T47D (cell line): Measurements from ENCODE around the gene RHO.
"Not testable (repeated sequence)": the region's sequence is repeated elsewhere in the genome, so short reads cannot be mapped to it uniquely, and the experiment has no call there.

Experiments used
- DNase-seq, 2 experiments: peaks; one replicate each; pipeline versions ENCODE4 v3.0.0 to v3.0.0-alpha.2; 2011 to 2012; ENCODE audit warnings: low read depth in 1 of 2, low spot score in 1 of 2
- JUND ChIP-seq: IDR thresholded peaks from 2 replicates; pipeline ENCODE4 v1.6.1; 2012; ENCODE audit warnings: low read depth
- in situ Hi-C: cut with HindIII; loops from 2 replicates; pipeline ENCODE4 v1.10.0; 2016; ENCODE audit warnings: low sequenced_read_pairs, low pct_unique_long_range_greater_than_20kb

The RHO gene

DNA sequence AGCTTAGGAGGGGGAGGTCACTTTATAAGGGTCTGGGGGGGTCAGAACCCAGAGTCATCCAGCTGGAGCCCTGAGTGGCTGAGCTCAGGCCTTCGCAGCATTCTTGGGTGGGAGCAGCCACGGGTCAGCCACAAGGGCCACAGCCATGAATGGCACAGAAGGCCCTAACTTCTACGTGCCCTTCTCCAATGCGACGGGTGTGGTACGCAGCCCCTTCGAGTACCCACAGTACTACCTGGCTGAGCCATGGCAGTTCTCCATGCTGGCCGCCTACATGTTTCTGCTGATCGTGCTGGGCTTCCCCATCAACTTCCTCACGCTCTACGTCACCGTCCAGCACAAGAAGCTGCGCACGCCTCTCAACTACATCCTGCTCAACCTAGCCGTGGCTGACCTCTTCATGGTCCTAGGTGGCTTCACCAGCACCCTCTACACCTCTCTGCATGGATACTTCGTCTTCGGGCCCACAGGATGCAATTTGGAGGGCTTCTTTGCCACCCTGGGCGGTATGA lies at the start of gene RHO:
RHO (plus strand) TSS at position 51 of the 512 bp plus-strand sequence; CDS start at position 146, 95 bp downstream.
- no peak for TF ChIP-seq JUND
- DNase-seq: no peak
- in situ Hi-C loops: no loop called here

DNA sequence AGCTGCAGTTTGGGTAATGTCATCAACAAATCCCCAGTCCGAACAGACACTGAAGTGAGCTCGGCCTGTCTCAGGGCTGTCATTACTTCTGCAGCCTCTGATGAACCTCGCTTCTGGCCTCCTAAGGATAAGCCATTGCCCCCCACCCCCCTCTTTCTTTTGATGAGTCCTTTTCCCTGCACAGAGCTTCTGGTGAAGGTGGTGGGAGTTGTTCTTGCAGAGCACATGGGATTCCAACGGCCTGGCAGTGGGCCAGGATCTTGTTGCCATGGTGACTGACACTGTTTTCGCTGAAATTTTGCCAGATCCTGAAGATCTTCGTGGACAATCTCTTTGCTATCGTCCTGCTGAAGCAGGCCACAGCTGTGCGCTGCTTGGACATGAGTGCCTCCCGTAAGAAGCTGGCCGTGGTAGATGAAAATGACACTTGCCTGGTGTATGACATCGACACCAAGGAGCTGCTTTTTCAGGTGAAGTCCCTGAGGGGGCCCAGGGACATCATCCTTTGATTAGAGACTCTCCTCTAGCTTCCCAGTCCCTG lies 47.1 kb upstream of the RHO start:
- in situ Hi-C loops, DNase-seq: not testable (repeated sequence)

DNA sequence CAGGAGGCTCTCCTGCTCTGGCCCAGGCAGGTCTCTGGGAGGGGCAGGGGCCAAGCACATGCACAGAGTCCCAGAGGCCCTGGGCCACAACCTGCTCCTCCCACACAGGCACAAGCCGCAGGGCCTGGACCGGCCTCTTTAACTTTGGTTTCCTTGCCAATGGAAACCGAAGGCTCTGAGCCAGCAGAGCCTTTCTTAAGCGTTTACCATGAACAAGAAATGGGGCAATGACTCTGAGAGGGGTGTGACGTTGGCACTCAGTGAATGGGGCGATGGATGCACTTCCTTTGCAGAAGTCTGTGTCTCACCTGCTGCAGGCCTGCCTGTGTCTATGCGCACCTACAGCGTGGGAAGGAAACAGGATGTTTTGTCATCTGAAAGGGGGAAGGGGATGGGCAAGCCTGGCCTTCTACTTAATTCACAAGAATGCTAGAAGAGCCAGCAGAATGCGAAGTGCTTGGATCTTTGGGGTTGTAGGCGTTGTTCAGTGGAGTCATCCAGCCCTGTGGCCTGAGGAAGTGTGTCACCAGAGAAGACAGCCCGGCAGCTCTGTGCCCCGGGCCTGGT lies 46.6 kb upstream of the RHO start:
- in situ Hi-C loops: no loop called here
- no peak for TF ChIP-seq JUND
- peak in 1 of 2 experiments; percentile 57 for DNase-seq

DNA sequence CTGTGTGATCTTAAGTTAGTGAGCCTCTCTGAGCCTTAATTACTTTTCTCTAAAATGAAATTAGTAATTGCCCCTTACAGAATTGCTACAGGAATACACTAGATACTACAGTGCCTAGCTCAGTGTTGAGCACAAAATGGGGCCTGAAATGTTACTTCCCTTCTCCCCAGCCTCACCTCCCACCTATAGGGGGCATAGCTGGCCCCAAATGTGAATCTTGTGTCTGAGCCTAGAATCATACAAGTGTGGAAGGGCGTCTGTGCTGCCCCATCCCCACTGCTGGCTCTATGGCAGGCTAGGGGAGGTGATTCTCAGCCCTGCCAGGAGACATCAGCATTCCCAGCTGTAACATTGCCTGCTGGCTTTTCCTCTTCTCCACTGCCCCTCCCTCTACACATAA lies 45.7 kb upstream of the RHO start:
- no peak for TF ChIP-seq JUND
- in situ Hi-C loops: no loop called here
- DNase-seq: no peak

DNA sequence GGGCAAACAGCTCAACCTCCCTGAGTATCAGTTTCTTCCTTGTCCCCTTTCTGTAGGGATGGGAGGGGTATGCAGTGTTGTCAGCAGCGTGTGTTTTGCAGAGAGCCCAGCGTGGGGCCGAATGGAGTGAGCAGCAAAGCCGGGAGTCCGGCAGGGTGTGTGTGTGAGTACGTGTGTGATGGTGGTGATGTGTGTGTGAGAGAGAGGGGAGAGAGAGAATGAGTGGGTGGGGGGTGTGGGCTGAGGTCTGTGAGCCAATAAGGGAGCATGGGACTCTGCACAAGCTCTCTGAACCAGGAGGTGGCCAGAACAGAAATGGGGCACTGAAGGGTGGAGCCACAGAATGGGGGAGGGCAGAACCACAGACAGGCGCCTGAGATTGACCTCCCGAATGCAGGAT lies 44.6 kb upstream of the RHO start:
- no peak for TF ChIP-seq JUND
- DNase-seq: no peak
- in situ Hi-C loops: no loop called here

DNA sequence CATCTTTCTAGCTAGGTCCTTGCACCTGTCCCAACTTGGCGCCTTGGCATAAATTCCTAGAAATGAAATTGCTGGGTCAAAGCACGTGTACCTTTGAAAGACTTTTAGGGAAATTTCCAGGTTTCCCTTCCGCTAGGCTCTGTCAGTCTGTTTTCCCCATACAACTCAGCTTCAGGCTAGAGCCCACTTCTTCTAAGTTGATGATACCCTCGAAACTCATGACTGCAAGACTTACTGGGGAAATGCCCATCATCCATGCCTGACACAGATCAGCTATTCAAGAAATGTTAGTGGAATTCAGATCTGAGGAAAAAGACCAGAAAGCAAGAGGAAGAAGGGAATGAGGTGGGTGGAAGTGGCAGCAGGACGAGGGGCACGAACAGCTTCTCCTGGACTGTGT lies 43.3 kb upstream of the RHO start:
- in situ Hi-C loops, DNase-seq: not testable (repeated sequence)

DNA sequence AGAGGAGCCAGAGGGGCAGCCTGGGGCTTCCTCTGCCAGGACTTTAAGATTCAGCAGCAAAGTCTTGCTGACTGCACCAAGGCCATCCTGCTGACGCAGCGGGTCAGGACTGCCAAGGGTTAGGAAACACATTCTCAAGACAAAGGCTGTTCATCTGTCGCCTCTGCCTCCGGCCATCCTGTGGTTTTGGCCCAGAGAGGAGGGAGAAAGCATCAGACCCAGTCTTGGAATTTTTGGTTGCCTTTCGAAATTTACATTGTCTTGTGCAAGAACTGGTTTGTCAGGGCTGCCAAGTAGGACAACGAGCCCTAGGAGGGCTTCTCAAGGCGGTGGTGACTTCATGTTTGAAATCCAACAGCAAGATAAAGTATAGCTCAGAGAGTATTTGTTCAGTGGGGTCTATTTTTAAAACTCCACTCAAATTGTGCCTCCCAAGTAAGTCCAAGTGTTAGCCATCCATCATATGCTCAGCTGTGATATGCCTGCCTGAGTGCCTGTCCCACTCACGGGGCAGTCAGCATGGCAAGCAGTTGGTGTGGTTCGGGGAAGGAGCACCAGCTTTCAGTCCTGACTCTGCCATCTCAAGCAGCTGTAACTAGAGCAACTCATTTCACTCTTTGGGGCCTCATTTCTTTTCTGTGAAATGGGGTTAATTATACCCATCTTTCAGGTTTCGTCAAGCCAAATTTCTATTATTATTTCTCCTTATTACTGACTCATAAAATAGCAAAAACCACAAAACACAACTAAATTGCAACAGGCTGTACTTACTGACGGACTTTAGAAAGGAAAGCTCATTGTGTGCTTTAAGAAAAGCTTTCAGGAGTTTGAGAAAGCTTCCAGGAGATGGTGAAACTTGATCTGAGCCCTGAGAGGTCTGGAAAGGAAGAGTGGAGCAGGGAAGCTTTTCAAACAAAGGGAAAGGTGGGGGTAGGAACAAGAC lies 42.4 kb upstream of the RHO start:
- in situ Hi-C loops: no loop called here
- peak; percentile 70; the same call in 1 of the 2 replicates for TF ChIP-seq JUND
- peak; percentile 44 to 99 for DNase-seq

DNA sequence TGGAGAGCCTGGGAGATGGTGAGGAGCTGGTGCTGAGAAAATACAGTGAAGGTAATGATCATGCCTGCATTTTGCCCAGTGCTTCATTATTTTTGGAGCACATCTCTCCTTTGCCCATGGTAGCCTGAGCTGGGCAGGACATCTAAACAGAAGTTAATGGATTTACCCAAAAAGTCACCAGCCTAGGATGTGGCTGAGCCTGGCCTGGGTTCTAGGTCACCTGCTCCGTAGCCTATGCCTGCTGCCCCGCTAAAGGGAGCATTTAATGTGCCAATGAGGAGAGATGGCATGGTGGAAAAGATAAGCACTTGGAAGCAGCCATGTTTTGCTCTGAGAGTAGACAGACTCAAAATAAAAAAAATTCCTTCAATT lies 41.8 kb upstream of the RHO start:
- DNase-seq: no peak
- TF ChIP-seq JUND: no peak
- in situ Hi-C loops: no loop called here

DNA sequence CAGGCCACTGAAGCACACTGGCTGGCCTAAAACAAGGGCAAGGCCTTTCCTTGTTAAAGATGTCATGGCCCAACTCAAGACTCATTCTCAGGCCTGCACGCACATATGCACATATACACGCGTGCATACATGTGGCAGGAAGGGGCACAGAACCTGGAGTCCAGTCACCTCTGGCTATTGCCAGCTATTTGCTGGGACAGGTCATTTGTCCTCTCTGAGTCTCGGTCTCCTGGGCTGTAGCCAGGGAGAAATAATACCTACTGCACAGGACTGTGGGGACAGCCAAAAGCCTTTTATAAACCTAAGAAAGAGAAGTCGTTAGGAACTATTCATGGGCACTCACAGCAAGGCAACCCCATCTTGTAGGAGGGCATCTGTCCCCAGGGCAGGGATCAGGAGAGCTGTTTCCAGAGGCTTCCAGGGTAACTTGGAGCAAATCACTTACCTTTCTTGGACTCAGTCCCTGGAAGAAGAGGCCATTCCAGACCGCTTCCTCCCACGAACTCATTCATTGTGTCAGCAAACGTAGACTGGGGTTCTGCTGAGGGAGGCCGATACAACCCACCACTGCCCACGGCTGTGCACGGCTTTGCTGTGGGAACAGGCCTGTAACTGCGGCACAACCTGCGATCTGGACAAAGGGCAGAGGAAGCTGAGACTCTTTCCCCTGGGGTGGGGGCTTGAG lies 41.1 kb upstream of the RHO start:
- no peak for TF ChIP-seq JUND
- DNase-seq: no peak
- in situ Hi-C loops: no loop called here

DNA sequence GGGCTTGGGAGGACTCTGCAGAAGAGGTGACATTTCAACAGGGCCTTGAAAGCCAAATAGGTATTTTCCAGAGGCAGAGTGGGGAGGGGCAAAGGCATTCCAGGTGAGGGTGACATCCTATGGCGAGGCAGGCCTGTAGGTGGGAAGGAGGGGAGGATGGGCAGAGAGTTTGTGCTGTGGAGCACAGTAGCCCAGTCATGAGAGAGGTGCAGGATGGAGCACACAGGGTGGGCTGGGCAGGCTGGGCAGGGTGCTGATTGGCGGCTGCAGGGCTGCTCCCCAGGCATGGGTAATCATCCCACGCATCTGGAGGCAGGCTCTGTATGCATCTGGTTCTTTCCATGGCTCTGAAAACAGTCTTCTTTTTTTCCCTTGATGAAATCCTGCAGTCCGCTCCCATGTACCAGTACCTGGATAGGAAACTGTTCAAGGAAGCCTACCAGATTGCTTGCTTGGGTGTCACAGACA lies 40.5 kb upstream of the RHO start:
- in situ Hi-C loops, DNase-seq: not testable (repeated sequence)

DNA sequence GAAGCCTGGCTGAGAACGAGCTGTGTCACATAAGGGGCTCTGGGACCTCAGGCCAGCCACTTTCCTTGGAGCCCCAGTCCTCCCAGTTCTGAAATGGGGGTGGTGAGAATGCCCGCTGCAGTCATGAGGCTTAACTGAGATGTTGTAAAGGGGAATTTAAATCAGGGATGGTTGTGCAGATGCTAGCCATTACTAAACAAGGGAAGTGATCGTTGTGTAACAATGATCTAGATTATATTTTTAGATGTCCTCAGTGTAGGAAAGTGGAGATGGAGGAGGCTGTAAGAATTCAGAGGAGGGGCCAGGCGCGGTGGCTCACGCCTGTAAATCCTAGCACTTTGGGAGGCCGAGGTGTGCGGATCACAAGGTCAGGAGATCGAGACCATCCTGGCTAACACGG lies 39.2 kb upstream of the RHO start:
- in situ Hi-C loops, DNase-seq: not testable (repeated sequence)

DNA sequence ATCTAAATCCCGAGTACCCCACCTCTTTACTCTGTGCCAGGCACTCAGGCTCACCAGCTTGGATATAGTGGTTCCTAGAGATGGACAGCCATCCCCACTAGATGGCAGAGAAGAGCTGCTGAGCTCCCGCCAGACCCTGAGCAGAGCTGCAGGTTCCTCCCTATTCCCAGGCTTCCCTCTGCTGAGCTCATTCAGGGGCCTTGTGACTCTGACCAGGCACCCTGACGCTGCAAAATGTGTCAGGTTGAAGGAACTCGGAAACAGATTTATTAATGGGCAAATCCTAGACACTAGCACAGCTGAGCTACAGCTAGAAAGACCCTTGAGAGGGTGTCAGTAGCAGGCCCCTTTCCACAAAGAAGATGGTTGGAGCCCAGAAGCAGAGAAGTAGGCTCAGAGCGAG lies 38.2 kb upstream of the RHO start:
- in situ Hi-C loops: no loop called here
- no peak for TF ChIP-seq JUND
- peak; percentile 82 to 89 for DNase-seq

DNA sequence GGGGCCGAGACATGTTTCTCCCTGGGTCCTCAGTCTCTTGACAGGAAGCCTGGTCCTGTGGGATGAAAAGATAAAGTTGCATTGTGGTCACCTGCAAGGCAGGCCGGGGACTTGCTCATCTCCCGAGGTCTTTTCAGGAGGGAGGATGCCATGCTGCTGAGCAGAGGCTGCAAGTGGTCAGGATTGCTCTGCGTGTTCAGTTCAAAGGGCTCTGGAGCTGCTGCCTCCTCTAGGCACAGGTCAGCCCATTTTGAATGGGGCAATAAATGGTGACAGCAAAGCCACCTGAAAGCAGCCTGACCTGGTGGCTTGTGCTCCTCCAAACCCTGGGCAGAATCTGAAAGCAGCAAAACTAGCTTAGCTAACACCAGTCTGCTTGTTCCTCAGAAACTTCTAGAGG lies 37.4 kb upstream of the RHO start:
- in situ Hi-C loops, DNase-seq: not testable (repeated sequence)
